Sigmoid colon (tissue), 3 donors: Measurements from ENCODE around the gene HOXA2.

Experiments used
- POLR2A ChIP-seq, 2 donors: fragments of 450-650 bp; IDR thresholded peaks; one replicate each; pipeline ENCODE4 v1.6.1; 2016; ENCODE audit warnings: antibody characterized with exemption in 2 of 2, mild to moderate bottlenecking in 2 of 2, moderate library complexity in 2 of 2
- TF ChIP-seq, protein P1 (sequence below), 4 experiments: fragments of 450-650 bp in 3 of 4; fragments of 200-600 bp in 1 of 4; IDR thresholded peaks; one replicate each; pipeline ENCODE4 v1.5.1; 2016 to 2019; ENCODE audit warnings: antibody characterized with exemption in 4 of 4, mild to moderate bottlenecking in 3 of 4, moderate library complexity in 2 of 4

DNA sequence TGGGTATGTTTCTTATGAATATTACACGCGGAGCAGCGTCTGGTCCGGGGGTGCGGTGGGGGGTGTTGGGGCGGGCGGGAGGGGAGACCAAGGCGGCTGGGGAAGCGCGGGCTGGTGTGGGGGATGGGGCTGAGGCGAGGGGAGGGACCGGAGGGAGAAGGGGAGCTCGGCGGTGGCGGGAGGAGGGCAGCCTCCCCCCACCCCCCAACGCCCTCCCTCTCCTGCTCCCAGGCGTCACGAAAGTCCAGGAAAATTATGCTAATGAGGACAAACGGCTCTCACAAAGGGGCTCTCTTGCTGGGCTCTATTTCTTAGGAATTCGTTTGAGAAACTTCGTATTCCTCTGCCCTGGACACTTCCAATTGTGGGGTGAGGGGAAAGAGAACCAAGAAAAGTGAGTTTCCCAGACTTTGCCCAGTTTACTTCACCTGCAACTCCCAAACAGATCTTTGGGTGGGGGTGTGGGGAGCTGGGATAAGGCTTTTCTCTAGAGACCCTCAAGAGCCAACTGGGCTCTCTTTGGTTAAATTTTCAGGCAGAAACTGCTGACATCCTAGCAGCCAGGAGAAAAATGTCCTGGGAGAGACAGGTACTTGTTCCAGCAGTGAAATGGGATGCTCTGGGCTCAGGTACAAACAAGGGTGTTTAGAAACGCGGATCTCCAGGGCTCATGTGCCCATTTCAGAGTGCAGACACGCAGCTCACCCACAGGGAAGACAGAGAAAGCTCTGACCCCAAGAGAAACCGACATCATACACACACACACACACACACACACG, 11.7 kb upstream of the HOXA2 start:
- TF ChIP-seq POLR2A (IDR thresholded peaks at IDR 0.05), result no peak
- TF ChIP-seq, protein P1, sequence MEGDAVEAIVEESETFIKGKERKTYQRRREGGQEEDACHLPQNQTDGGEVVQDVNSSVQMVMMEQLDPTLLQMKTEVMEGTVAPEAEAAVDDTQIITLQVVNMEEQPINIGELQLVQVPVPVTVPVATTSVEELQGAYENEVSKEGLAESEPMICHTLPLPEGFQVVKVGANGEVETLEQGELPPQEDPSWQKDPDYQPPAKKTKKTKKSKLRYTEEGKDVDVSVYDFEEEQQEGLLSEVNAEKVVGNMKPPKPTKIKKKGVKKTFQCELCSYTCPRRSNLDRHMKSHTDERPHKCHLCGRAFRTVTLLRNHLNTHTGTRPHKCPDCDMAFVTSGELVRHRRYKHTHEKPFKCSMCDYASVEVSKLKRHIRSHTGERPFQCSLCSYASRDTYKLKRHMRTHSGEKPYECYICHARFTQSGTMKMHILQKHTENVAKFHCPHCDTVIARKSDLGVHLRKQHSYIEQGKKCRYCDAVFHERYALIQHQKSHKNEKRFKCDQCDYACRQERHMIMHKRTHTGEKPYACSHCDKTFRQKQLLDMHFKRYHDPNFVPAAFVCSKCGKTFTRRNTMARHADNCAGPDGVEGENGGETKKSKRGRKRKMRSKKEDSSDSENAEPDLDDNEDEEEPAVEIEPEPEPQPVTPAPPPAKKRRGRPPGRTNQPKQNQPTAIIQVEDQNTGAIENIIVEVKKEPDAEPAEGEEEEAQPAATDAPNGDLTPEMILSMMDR (IDR thresholded peaks at IDR 0.05), result no peak
